HG03097 (cell line): ENCODE measurements around the gene ARPC3.
"Not testable (repeated sequence)": the region's sequence is repeated elsewhere in the genome, so short reads cannot be mapped to it uniquely, and the experiment has no call there.

ENCODE experiments used
- ATAC-seq: cut with Tn5 transposase; IDR thresholded peaks from one replicate; pipeline ENCODE4 v1.9.1; 2021; ENCODE audit not compliant: unreplicated experiment, low FRiP score

ARPC3 gene

GRCh38 chr12:110449799-110450497 is at the start of gene ARPC3:
TSS of gene ARPC3 (minus strand) at chr12:110450337. CDS start at chr12:110450260, 77 bp downstream.
- peak; percentile 90 for ATAC-seq

- ATAC-seq, result no peak
Measured at GRCh38 chr12:110498984-110499706, 49.0 kb upstream of the ARPC3 start.

GRCh38 chr12:110475426-110475825 is 25.3 kb upstream of the ARPC3 start:
- no peak for ATAC-seq

- ATAC-seq, result peak; percentile 75
Measured at GRCh38 chr12:110468214-110469048, 18.3 kb upstream of the ARPC3 start, which contains the start of the genes FAM216A and GPN3. TSS of gene FAM216A (plus strand) at chr12:110468845. CDS start at chr12:110468876, 31 bp downstream. TSS of gene GPN3 (minus strand) at chr12:110468257. CDS start at chr12:110468203, 54 bp downstream.

- ATAC-seq, result no peak
Measured at GRCh38 chr12:110467847-110468213, 17.7 kb upstream of the ARPC3 start.

- no peak for ATAC-seq
Measured at GRCh38 chr12:110466791-110467190, 16.7 kb upstream of the ARPC3 start.

- ATAC-seq, result not testable (repeated sequence)
Measured at GRCh38 chr12:110465765-110466164, 15.6 kb upstream of the ARPC3 start.

- ATAC-seq, result no peak
Measured at GRCh38 chr12:110465024-110465423, 14.9 kb upstream of the ARPC3 start.

GRCh38 chr12:110461189-110461588 is 11.1 kb upstream of the ARPC3 start:
- ATAC-seq, result not testable (repeated sequence)

GRCh38 chr12:110458756-110459155 is 8.6 kb upstream of the ARPC3 start:
- no peak for ATAC-seq

GRCh38 chr12:110453569-110454296 is 3.6 kb upstream of the ARPC3 start:
- ATAC-seq, result no peak

- ATAC-seq, result no peak
Measured at GRCh38 chr12:110451263-110451662, 1.1 kb upstream of the ARPC3 start.

GRCh38 chr12:110444455-110444854 is 5.7 kb downstream of the ARPC3 start:
- no peak for ATAC-seq

GRCh38 chr12:110436231-110436630 is 13.9 kb downstream of the ARPC3 start:
- no peak for ATAC-seq

GRCh38 chr12:110431957-110432587 is 18.1 kb downstream of the ARPC3 start:
- ATAC-seq, result no peak

- not testable (repeated sequence) for ATAC-seq
Measured at GRCh38 chr12:110429676-110430075, 20.5 kb downstream of the ARPC3 start.

- no peak for ATAC-seq
Measured at GRCh38 chr12:110426406-110426805, 23.7 kb downstream of the ARPC3 start.

- no peak for ATAC-seq
Measured at GRCh38 chr12:110424237-110424636, 25.9 kb downstream of the ARPC3 start.

- no peak for ATAC-seq
Measured at GRCh38 chr12:110421701-110422100, 28.4 kb downstream of the ARPC3 start.

GRCh38 chr12:110421159-110421661 is 28.9 kb downstream of the ARPC3 start:
- ATAC-seq, result no peak
